Measurements from ENCODE around the gene TAS2R30. TPM values are rescaled to one million over a fixed set of nuclear protein-coding genes. Genes with fewer than 3 reads are reported as not detected.
A peak's percentile ranks its signal among the peaks of the same experiment; 100 is the strongest.
"Not testable (repeated sequence)": the region's sequence is repeated elsewhere in the genome, so short reads cannot be mapped to it uniquely, and the experiment has no call there.

Gene TAS2R30
- total RNA-seq, 1 donor from 2014 or later, result 1.9 TPM

GRCh38 chr12:11130999-11131398, 3.4 kb downstream of the TAS2R30 start:
- Mint-ChIP-seq H3K4me1 (peaks cover 12% of the 10 kb centered on the region), H3K27me3 (ENCODE audit: low read depth) (no peaks in the 10 kb centered on the region), H3K9me3 (peaks cover 5% of the 10 kb centered on the region), H3K27ac (ENCODE audit: unreplicated experiment) (peak overlapping the region; percentile 82), H3K36me3 (ENCODE audit: low read depth) (peaks cover 14% of the 10 kb centered on the region), H3K4me3 (no peak overlapping the region)
- DNase-seq (ENCODE audit: low read depth, low spot score), result no peak
- TF ChIP-seq, protein P1, sequence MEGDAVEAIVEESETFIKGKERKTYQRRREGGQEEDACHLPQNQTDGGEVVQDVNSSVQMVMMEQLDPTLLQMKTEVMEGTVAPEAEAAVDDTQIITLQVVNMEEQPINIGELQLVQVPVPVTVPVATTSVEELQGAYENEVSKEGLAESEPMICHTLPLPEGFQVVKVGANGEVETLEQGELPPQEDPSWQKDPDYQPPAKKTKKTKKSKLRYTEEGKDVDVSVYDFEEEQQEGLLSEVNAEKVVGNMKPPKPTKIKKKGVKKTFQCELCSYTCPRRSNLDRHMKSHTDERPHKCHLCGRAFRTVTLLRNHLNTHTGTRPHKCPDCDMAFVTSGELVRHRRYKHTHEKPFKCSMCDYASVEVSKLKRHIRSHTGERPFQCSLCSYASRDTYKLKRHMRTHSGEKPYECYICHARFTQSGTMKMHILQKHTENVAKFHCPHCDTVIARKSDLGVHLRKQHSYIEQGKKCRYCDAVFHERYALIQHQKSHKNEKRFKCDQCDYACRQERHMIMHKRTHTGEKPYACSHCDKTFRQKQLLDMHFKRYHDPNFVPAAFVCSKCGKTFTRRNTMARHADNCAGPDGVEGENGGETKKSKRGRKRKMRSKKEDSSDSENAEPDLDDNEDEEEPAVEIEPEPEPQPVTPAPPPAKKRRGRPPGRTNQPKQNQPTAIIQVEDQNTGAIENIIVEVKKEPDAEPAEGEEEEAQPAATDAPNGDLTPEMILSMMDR (conservative IDR thresholded peaks at IDR 0.05), result no peak

DNA sequence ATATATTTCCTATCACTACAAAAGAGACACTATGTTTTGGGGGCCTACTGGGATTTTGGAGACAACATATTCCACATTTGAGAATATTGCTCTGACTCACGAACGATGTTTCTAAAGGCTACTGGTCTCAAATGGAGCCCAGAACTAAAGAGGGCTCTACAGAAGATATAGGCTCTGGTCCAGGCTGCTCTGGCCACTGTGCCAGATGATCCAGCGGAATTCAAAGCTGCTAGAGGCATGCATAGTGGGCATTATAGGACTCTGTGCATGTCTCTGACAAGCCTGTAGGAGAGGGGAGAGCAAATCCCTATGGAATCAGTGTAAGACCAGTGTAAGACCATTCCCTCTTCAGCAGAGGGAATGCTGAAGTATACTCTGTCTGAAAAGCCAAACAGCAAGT, 4.1 kb downstream of the TAS2R30 start:
- Mint-ChIP-seq H3K27me3 (ENCODE audit: low read depth) (no peaks in the 10 kb centered on the region), H3K27ac (ENCODE audit: unreplicated experiment) (no peak overlapping the region), H3K36me3 (ENCODE audit: low read depth) (peaks cover 15% of the 10 kb centered on the region), H3K9me3 (peaks cover 5% of the 10 kb centered on the region), H3K4me3 (no peak overlapping the region), H3K4me1 (peaks cover 12% of the 10 kb centered on the region)
- DNase-seq (ENCODE audit: low read depth, low spot score), result no peak
- TF ChIP-seq, protein P1 (conservative IDR thresholded peaks at IDR 0.05), result no peak

GRCh38 chr12:11114130-11114529, 20.3 kb downstream of the TAS2R30 start:
- H3K27me3 Mint-ChIP-seq (ENCODE audit: low read depth); H3K4me1 Mint-ChIP-seq; H3K27ac Mint-ChIP-seq (ENCODE audit: unreplicated experiment); H3K4me3 Mint-ChIP-seq; DNase-seq (ENCODE audit: low read depth, low spot score): not testable (repeated sequence)
- H3K9me3 Mint-ChIP-seq, result peaks cover 47% of the 10 kb centered on the region
- H3K36me3 Mint-ChIP-seq (ENCODE audit: low read depth), result peaks cover 94% of the 10 kb centered on the region

GRCh38 chr12:11111213-11111612, 23.2 kb downstream of the TAS2R30 start:
- not testable (repeated sequence) for H3K27ac Mint-ChIP-seq (ENCODE audit: unreplicated experiment); H3K4me1 Mint-ChIP-seq; H3K27me3 Mint-ChIP-seq (ENCODE audit: low read depth); H3K4me3 Mint-ChIP-seq; DNase-seq (ENCODE audit: low read depth, low spot score)
- Mint-ChIP-seq H3K36me3 (ENCODE audit: low read depth) (peaks cover 91% of the 10 kb centered on the region), H3K9me3 (peaks cover 34% of the 10 kb centered on the region)

GRCh38 chr12:11108862-11109261, 25.6 kb downstream of the TAS2R30 start:
- peaks cover 26% of the 10 kb centered on the region for H3K9me3 Mint-ChIP-seq
- no peak overlapping the region for H3K27ac Mint-ChIP-seq (ENCODE audit: unreplicated experiment)
- H3K27me3 Mint-ChIP-seq (ENCODE audit: low read depth), result no peaks in the 10 kb centered on the region
- no peak for DNase-seq (ENCODE audit: low read depth, low spot score)
- no peak overlapping the region for H3K4me3 Mint-ChIP-seq
- TF ChIP-seq, protein P1 (conservative IDR thresholded peaks at IDR 0.05), result no peak
- no peaks in the 10 kb centered on the region for H3K4me1 Mint-ChIP-seq
- peaks cover 75% of the 10 kb centered on the region for H3K36me3 Mint-ChIP-seq (ENCODE audit: low read depth)

DNA sequence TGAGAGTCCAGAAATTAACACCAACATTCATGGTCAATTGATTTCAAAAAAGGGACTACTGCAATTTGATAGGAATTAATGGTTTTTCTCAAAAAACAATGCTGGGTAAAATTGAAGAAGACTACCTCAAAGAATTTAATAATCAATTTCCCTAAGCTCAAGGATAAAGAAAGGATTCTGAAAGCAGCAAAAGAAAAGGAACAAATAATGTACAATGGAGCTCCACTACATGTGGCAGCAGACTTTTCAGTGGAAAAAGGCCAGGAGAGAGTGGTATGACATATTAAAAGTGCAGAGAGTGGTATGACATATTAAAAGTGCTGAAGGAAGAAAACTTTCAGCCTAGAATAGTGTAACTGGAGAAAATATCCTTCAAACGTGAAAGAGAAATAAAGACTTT, 26.7 kb downstream of the TAS2R30 start:
- Mint-ChIP-seq H3K27ac (ENCODE audit: unreplicated experiment) (no peak overlapping the region), H3K4me3 (no peak overlapping the region), H3K9me3 (peaks cover 22% of the 10 kb centered on the region), H3K36me3 (ENCODE audit: low read depth) (peaks cover 73% of the 10 kb centered on the region), H3K27me3 (ENCODE audit: low read depth) (no peaks in the 10 kb centered on the region), H3K4me1 (no peaks in the 10 kb centered on the region)
- no peak for DNase-seq (ENCODE audit: low read depth, low spot score)
- TF ChIP-seq, protein P1 (conservative IDR thresholded peaks at IDR 0.05), result no peak

- no peak for DNase-seq (ENCODE audit: low read depth, low spot score)
- TF ChIP-seq, protein P1 (conservative IDR thresholded peaks at IDR 0.05), result no peak
- peaks cover 16% of the 10 kb centered on the region for H3K9me3 Mint-ChIP-seq
- H3K4me1 Mint-ChIP-seq, result no peaks in the 10 kb centered on the region
- H3K36me3 Mint-ChIP-seq (ENCODE audit: low read depth), result peaks cover 65% of the 10 kb centered on the region
- H3K27ac Mint-ChIP-seq (ENCODE audit: unreplicated experiment), result no peak overlapping the region
- no peaks in the 10 kb centered on the region for H3K27me3 Mint-ChIP-seq (ENCODE audit: low read depth)
- H3K4me3 Mint-ChIP-seq, result no peak overlapping the region
Measured at GRCh38 chr12:11106288-11106687, 28.2 kb downstream of the TAS2R30 start.
